GM23338 (cell line): ENCODE measurements around the gene KIAA1328. TPM values are rescaled to one million over a fixed set of nuclear protein-coding genes. Genes with fewer than 3 reads are reported as not detected.
A peak's percentile ranks its signal among the peaks of the same experiment; 100 is the strongest.

Experiments used
- ATAC-seq: fragments of 200-7000 bp; cut with Tn5 transposase; 3 replicates; pipeline ENCODE4 v1.9.1; 2020
- DNase-seq: peaks from one replicate; pipeline ENCODE4 v3.0.0-alpha.2; 2015; ENCODE audit warnings: low spot score
- H2AFZ ChIP-seq: fragments of 200-600 bp; sonication (generic); 2 replicates; pipeline ENCODE4 v1.8.0; 2016; ENCODE audit warnings: antibody characterized with exemption, mild to moderate bottlenecking, moderate library complexity
- H3F3A ChIP-seq: fragments of 200-600 bp; sonication (generic); replicated peaks from 2 replicates; pipeline ENCODE4 v1.8.0; 2017; ENCODE audit warnings: antibody characterized with exemption, mixed run types, low read depth
- H3K27ac ChIP-seq: fragments of 200-600 bp; sonication (generic); 2 replicates; pipeline ENCODE4 v1.6.1; 2016; ENCODE audit warnings: low read depth
- H3K27me3 ChIP-seq: fragments of 200-600 bp; sonication (generic); 2 replicates; pipeline ENCODE4 v1.8.0; 2016; ENCODE audit warnings: mild to moderate bottlenecking, mixed run types, moderate library complexity; ENCODE audit not compliant: insufficient read depth
- H3K36me3 ChIP-seq: fragments of 200-600 bp; sonication (generic); 2 replicates; pipeline ENCODE4 v1.8.0; 2016; ENCODE audit warnings: mild to moderate bottlenecking; ENCODE audit not compliant: insufficient read depth
- H3K4me1 ChIP-seq: fragments of 200-600 bp; sonication (generic); 2 replicates; pipeline ENCODE4 v1.8.0; 2016; ENCODE audit warnings: mild to moderate bottlenecking, moderate library complexity; ENCODE audit not compliant: insufficient read depth
- H3K4me2 ChIP-seq: fragments of 200-600 bp; sonication (generic); 2 replicates; pipeline ENCODE4 v1.7.1; 2017; ENCODE audit warnings: mixed run types
- H3K4me3 ChIP-seq: fragments of 200-600 bp; sonication (generic); 2 replicates; pipeline ENCODE4 v1.6.1; 2016; ENCODE audit warnings: mixed run types
- H3K79me2 ChIP-seq: fragments of 200-600 bp; sonication (generic); replicated peaks from 2 replicates; pipeline ENCODE4 v1.8.0; 2017; ENCODE audit warnings: mild to moderate bottlenecking; ENCODE audit not compliant: insufficient read depth
- H3K9me2 ChIP-seq: fragments of 200-600 bp; sonication (generic); 2 replicates; pipeline ENCODE4 v1.8.0; 2017; ENCODE audit not compliant: insufficient read depth
- H4K20me1 ChIP-seq: fragments of 200-600 bp; sonication (generic); replicated peaks from 2 replicates; pipeline ENCODE4 v1.8.0; 2017; ENCODE audit warnings: mild to moderate bottlenecking; ENCODE audit not compliant: insufficient read depth
- H3K27ac Mint-ChIP-seq: 2 replicates; pipeline ENCODE4 v1.8.0; 2020; ENCODE audit warnings: inconsistent platforms, mild to moderate bottlenecking, moderate library complexity, mixed read lengths
- H3K27me3 Mint-ChIP-seq: 3 replicates; pipeline ENCODE4 v1.8.0; 2022; ENCODE audit warnings: low read depth, mild to moderate bottlenecking, moderate library complexity, mixed read lengths, inconsistent platforms; ENCODE audit not compliant: insufficient read depth, poor library complexity
- H3K36me3 Mint-ChIP-seq: 3 replicates; pipeline ENCODE4 v1.8.0; 2021; ENCODE audit warnings: low read depth, mild to moderate bottlenecking, inconsistent platforms, moderate library complexity, mixed read lengths
- H3K4me1 Mint-ChIP-seq: 3 replicates; pipeline ENCODE4 v1.8.0; 2020; ENCODE audit warnings: mild to moderate bottlenecking, inconsistent platforms, mixed read lengths
- H3K4me3 Mint-ChIP-seq: 3 replicates; pipeline ENCODE4 v1.8.0; 2021; ENCODE audit warnings: moderate library complexity, mild to moderate bottlenecking, inconsistent platforms, mixed read lengths
- H3K9me3 Mint-ChIP-seq: 3 replicates; pipeline ENCODE4 v1.8.0; 2020; ENCODE audit warnings: moderate library complexity, mild to moderate bottlenecking, inconsistent platforms, mixed read lengths
- CREB1 ChIP-seq: fragments of 250-450 bp; sonication (Bioruptor Pico); IDR thresholded peaks from 2 replicates; pipeline ENCODE4 v1.5.0; 2020; ENCODE audit warnings: low read depth, mild to moderate bottlenecking, moderate library complexity
- ETS1 ChIP-seq: IDR thresholded peaks from 2 replicates; pipeline ENCODE4 v1.6.1; 2016; ENCODE audit warnings: antibody characterized with exemption
- ZNF331 ChIP-seq: fragments of 250-450 bp; sonication (Bioruptor Pico); IDR thresholded peaks from 2 replicates; pipeline ENCODE4 v1.5.0; 2020; ENCODE audit warnings: low read depth, mild to moderate bottlenecking, moderate library complexity
- polyA plus RNA-seq: library from polyadenylated mRNA; unstranded; fragments of >200 nt; fragmentation: Nextera tagmentation; extraction: Ambion mirVana; gene quantifications from 2 replicates; pipeline ENCODE4 v1.2.1, GENCODE V29; 2016
- total RNA-seq: library from RNA; depleted of rRNA; stranded (reverse); fragments of >200 nt; shearing (Covaris generic); gene quantifications from 2 replicates; pipeline ENCODE4 v1.2.3, GENCODE V29; 2014
- TF ChIP-seq, protein P1 (sequence below): fragments of 250-450 bp; sonication (Bioruptor Pico); IDR thresholded peaks from 2 replicates; pipeline ENCODE4 v1.5.0; 2020; ENCODE audit warnings: mild to moderate bottlenecking, moderate library complexity
- TF ChIP-seq, protein P2 (sequence below), 2 experiments: fragments of 200-600 bp in 1 of 2; sonication (generic) in 1 of 2; conservative IDR thresholded peaks; 2 replicates each; pipeline versions ENCODE4 v1.5.1 to v1.6.1; 2016 to 2017; ENCODE audit warnings: antibody characterized with exemption in 2 of 2, low read depth in 2 of 2, mild to moderate bottlenecking in 2 of 2, moderate library complexity in 1 of 2

Gene KIAA1328
- total and polyA plus RNA-seq, 2 experiments from 2014 or later = 5.2 to 8.4 TPM

DNA sequence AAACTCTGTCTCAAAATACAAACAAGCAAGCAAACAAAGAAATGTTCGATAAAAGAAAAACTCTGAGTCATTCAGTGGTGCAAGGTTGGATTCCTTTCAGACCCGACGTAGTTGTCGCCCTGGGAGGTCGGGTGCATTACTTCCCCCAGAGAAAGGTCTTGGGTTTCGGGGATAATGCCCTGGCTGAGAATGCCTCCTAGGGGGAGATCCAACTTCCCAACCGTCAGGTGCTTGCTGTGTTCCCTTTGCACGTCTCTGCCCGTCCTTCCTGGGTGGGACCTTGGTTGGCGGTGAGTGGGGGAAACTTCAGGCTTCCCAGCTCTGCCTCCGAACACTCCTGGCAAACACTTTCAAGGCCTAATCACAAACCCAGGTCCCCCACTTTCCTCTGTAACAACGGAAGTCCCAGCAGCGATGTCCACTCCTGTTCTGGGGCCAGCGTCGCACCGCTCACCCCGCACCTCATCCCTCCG lies 734 bp upstream of the KIAA1328 start:
- Histone ChIP-seq H3K27ac (peak overlapping the region; percentile 88), H3K4me3 (peak overlapping the region; percentile 95), H3K79me2 (peaks cover 32% of the 10 kb centered on the region), H3K4me2 (peak overlapping the region; percentile 79), H3K36me3 (0 out of 2 replicates have a peak, but pooled peaks cover 2% of the 10 kb centered on the region), H3K4me1 (no peaks in the 10 kb centered on the region), H3K27me3 (no peaks in the 10 kb centered on the region), H3K9me2 (no peaks in the 10 kb centered on the region), H2AFZ (peak overlapping the region; percentile 98), H4K20me1 (0 out of 2 replicates have a peak, but pooled peaks cover 7% of the 10 kb centered on the region), H3F3A (no peaks in the 10 kb centered on the region; the same call in 1 of the 2 replicates)
- no peak for TF ChIP-seq CREB1 (CRISPR knock-in tag)
- TF ChIP-seq ZNF331 (CRISPR knock-in tag) = no peak
- TF ChIP-seq ETS1 = no peak
- TF ChIP-seq, protein P1, sequence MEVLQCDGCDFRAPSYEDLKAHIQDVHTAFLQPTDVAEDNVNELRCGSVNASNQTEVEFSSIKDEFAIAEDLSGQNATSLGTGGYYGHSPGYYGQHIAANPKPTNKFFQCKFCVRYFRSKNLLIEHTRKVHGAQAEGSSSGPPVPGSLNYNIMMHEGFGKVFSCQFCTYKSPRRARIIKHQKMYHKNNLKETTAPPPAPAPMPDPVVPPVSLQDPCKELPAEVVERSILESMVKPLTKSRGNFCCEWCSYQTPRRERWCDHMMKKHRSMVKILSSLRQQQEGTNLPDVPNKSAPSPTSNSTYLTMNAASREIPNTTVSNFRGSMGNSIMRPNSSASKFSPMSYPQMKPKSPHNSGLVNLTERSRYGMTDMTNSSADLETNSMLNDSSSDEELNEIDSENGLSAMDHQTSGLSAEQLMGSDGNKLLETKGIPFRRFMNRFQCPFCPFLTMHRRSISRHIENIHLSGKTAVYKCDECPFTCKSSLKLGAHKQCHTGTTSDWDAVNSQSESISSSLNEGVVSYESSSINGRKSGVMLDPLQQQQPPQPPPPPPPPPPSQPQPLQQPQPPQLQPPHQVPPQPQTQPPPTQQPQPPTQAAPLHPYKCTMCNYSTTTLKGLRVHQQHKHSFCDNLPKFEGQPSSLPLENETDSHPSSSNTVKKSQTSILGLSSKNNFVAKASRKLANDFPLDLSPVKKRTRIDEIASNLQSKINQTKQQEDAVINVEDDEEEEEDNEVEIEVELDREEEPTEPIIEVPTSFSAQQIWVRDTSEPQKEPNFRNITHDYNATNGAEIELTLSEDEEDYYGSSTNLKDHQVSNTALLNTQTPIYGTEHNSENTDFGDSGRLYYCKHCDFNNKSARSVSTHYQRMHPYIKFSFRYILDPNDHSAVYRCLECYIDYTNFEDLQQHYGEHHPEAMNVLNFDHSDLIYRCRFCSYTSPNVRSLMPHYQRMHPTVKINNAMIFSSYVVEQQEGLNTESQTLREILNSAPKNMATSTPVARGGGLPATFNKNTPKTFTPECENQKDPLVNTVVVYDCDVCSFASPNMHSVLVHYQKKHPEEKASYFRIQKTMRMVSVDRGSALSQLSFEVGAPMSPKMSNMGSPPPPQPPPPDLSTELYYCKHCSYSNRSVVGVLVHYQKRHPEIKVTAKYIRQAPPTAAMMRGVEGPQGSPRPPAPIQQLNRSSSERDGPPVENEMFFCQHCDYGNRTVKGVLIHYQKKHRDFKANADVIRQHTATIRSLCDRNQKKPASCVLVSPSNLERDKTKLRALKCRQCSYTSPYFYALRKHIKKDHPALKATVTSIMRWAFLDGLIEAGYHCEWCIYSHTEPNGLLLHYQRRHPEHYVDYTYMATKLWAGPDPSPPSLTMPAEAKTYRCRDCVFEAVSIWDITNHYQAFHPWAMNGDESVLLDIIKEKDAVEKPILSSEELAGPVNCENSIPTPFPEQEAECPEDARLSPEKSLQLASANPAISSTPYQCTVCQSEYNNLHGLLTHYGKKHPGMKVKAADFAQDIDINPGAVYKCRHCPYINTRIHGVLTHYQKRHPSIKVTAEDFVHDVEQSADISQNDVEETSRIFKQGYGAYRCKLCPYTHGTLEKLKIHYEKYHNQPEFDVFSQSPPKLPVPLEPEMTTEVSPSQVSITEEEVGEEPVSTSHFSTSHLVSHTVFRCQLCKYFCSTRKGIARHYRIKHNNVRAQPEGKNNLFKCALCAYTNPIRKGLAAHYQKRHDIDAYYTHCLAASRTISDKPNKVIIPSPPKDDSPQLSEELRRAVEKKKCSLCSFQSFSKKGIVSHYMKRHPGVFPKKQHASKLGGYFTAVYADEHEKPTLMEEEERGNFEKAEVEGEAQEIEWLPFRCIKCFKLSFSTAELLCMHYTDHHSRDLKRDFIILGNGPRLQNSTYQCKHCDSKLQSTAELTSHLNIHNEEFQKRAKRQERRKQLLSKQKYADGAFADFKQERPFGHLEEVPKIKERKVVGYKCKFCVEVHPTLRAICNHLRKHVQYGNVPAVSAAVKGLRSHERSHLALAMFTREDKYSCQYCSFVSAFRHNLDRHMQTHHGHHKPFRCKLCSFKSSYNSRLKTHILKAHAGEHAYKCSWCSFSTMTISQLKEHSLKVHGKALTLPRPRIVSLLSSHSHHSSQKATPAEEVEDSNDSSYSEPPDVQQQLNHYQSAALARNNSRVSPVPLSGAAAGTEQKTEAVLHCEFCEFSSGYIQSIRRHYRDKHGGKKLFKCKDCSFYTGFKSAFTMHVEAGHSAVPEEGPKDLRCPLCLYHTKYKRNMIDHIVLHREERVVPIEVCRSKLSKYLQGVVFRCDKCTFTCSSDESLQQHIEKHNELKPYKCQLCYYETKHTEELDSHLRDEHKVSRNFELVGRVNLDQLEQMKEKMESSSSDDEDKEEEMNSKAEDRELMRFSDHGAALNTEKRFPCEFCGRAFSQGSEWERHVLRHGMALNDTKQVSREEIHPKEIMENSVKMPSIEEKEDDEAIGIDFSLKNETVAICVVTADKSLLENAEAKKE (CRISPR knock-in tag) = no peak
- TF ChIP-seq, protein P2, sequence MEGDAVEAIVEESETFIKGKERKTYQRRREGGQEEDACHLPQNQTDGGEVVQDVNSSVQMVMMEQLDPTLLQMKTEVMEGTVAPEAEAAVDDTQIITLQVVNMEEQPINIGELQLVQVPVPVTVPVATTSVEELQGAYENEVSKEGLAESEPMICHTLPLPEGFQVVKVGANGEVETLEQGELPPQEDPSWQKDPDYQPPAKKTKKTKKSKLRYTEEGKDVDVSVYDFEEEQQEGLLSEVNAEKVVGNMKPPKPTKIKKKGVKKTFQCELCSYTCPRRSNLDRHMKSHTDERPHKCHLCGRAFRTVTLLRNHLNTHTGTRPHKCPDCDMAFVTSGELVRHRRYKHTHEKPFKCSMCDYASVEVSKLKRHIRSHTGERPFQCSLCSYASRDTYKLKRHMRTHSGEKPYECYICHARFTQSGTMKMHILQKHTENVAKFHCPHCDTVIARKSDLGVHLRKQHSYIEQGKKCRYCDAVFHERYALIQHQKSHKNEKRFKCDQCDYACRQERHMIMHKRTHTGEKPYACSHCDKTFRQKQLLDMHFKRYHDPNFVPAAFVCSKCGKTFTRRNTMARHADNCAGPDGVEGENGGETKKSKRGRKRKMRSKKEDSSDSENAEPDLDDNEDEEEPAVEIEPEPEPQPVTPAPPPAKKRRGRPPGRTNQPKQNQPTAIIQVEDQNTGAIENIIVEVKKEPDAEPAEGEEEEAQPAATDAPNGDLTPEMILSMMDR (conservative IDR thresholded peaks at IDR 0.05; ENCODE audit: low read depth in 2 of 2) = no peak
- ATAC-seq (peak; percentile 58), DNase-seq (peak; percentile 70)
- peak overlapping the region; percentile 100 for H3K4me3 Mint-ChIP-seq
- H3K9me3 Mint-ChIP-seq = no peaks in the 10 kb centered on the region
- H3K27ac Mint-ChIP-seq = peak overlapping the region; percentile 97
- H3K4me1 Mint-ChIP-seq = peaks cover 18% of the 10 kb centered on the region
- H3K27me3 Mint-ChIP-seq = no peaks in the 10 kb centered on the region
- peaks cover 21% of the 10 kb centered on the region for H3K36me3 Mint-ChIP-seq
